IPS-18a (cell line): ENCODE data around the gene DCAF11.

ENCODE experiments used
- H3K27ac ChIP-seq: one replicate; pipeline ENCODE4 v1.5.1; 2013; ENCODE audit warnings: low read length
- H3K27me3 ChIP-seq: one replicate; pipeline ENCODE4 v1.6.1; 2013; ENCODE audit warnings: mild to moderate bottlenecking, low read length; ENCODE audit not compliant: control insufficient read depth, insufficient read depth
- H3K36me3 ChIP-seq: one replicate; pipeline ENCODE4 v1.6.1; 2013; ENCODE audit warnings: low read depth, low read length; ENCODE audit not compliant: control insufficient read depth
- H3K4me1 ChIP-seq: one replicate; pipeline ENCODE4 v1.6.1; 2013; ENCODE audit warnings: low read depth, low read length; ENCODE audit not compliant: control insufficient read depth
- H3K4me3 ChIP-seq: one replicate; pipeline ENCODE4 v1.5.1; 2013; ENCODE audit warnings: low read length
- H3K9ac ChIP-seq: one replicate; pipeline ENCODE4 v1.6.1; 2013; ENCODE audit warnings: mild to moderate bottlenecking, low read length, moderate library complexity
- H3K9me3 ChIP-seq: one replicate; pipeline ENCODE4 v1.6.1; 2013; ENCODE audit warnings: low read depth, low read length; ENCODE audit not compliant: control insufficient read depth

The DCAF11 gene

GRCh38 chr14:24138396-24139271 lies 24.1 kb downstream of the DCAF11 start:
- Histone ChIP-seq H3K4me3 (no peak overlapping the region), H3K4me1 (peaks cover 11% of the 10 kb centered on the region), H3K27me3 (no peaks in the 10 kb centered on the region), H3K9ac (no peak overlapping the region), H3K27ac (no peak overlapping the region), H3K9me3 (no peaks in the 10 kb centered on the region), H3K36me3 (peaks cover 23% of the 10 kb centered on the region)

GRCh38 chr14:24139272-24139934 lies 24.8 kb downstream of the DCAF11 start:
- Histone ChIP-seq H3K9ac (no peak overlapping the region), H3K4me3 (peak overlapping the region; percentile 97), H3K27ac (no peak overlapping the region), H3K27me3 (no peaks in the 10 kb centered on the region), H3K9me3 (no peaks in the 10 kb centered on the region), H3K36me3 (peaks cover 31% of the 10 kb centered on the region), H3K4me1 (peaks cover 11% of the 10 kb centered on the region)

- Histone ChIP-seq H3K27me3 (no peaks in the 10 kb centered on the region), H3K9ac (peak within 1 kb of the TSS; percentile 86), H3K9me3 (no peaks in the 10 kb centered on the region), H3K27ac (peak within 1 kb of the TSS; percentile 67), H3K36me3 (peaks cover 36% of the 10 kb centered on the region), H3K4me3 (peak within 1 kb of the TSS; percentile 97), H3K4me1 (peaks cover 15% of the 10 kb centered on the region)
These were observed 26.7 kb downstream of the DCAF11 start, which contains the start of gene EMC9 for GRCh38 chr14:24141097-24141880. Gene EMC9, minus strand, starts transcription at chr14:24141591. Its CDS starts 287 bp downstream, at chr14:24141304.

GRCh38 chr14:24143511-24143910 lies 28.9 kb downstream of the DCAF11 start:
- peaks cover 12% of the 10 kb centered on the region for H3K4me1 ChIP-seq
- no peak overlapping the region for H3K27ac ChIP-seq
- H3K27me3 ChIP-seq: no peaks in the 10 kb centered on the region
- H3K4me3 ChIP-seq: no peak overlapping the region
- no peaks in the 10 kb centered on the region for H3K9me3 ChIP-seq
- H3K9ac ChIP-seq: no peak overlapping the region
- H3K36me3 ChIP-seq: peaks cover 27% of the 10 kb centered on the region

GRCh38 chr14:24144451-24144850 lies 29.9 kb downstream of the DCAF11 start:
- H3K4me3 ChIP-seq: no peak overlapping the region
- peaks cover 12% of the 10 kb centered on the region for H3K4me1 ChIP-seq
- H3K27me3 ChIP-seq: no peaks in the 10 kb centered on the region
- no peak overlapping the region for H3K9ac ChIP-seq
- H3K9me3 ChIP-seq: no peaks in the 10 kb centered on the region
- H3K27ac ChIP-seq: no peak overlapping the region
- peaks cover 22% of the 10 kb centered on the region for H3K36me3 ChIP-seq

- peak overlapping the region; percentile 97 for H3K4me3 ChIP-seq
- H3K9me3 ChIP-seq: no peaks in the 10 kb centered on the region
- no peak overlapping the region for H3K9ac ChIP-seq
- H3K36me3 ChIP-seq: peaks cover 28% of the 10 kb centered on the region
- peaks cover 8% of the 10 kb centered on the region for H3K4me1 ChIP-seq
- no peak overlapping the region for H3K27ac ChIP-seq
- no peaks in the 10 kb centered on the region for H3K27me3 ChIP-seq
These were observed 30.6 kb downstream of the DCAF11 start for GRCh38 chr14:24145219-24145618.

- H3K4me3 ChIP-seq: peak overlapping the region; percentile 97
- H3K9me3 ChIP-seq: no peaks in the 10 kb centered on the region
- H3K4me1 ChIP-seq: peaks cover 8% of the 10 kb centered on the region
- H3K9ac ChIP-seq: peak overlapping the region; percentile 67
- no peaks in the 10 kb centered on the region for H3K27me3 ChIP-seq
- H3K27ac ChIP-seq: peak overlapping the region; percentile 37
- peaks cover 34% of the 10 kb centered on the region for H3K36me3 ChIP-seq
These were observed 31.3 kb downstream of the DCAF11 start for GRCh38 chr14:24145690-24146452.

- peak within 1 kb of the TSS; percentile 97 for H3K4me3 ChIP-seq
- H3K27ac ChIP-seq: peak within 1 kb of the TSS; percentile 37
- H3K36me3 ChIP-seq: peaks cover 41% of the 10 kb centered on the region
- no peaks in the 10 kb centered on the region for H3K27me3 ChIP-seq
- peak within 1 kb of the TSS; percentile 71 for H3K9ac ChIP-seq
- H3K4me1 ChIP-seq: peaks cover 8% of the 10 kb centered on the region
- no peaks in the 10 kb centered on the region for H3K9me3 ChIP-seq
These were observed 31.9 kb downstream of the DCAF11 start, which contains the start of gene PSME2 for GRCh38 chr14:24146453-24146977. Gene PSME2, minus strand, starts transcription at chr14:24146610. Its CDS starts 29 bp downstream, at chr14:24146581.

- H3K27me3 ChIP-seq: no peaks in the 10 kb centered on the region
- no peaks in the 10 kb centered on the region for H3K9me3 ChIP-seq
- peak within 1 kb of the TSS; percentile 71 for H3K9ac ChIP-seq
- H3K36me3 ChIP-seq: peaks cover 46% of the 10 kb centered on the region
- H3K4me1 ChIP-seq: peaks cover 8% of the 10 kb centered on the region
- peak within 1 kb of the TSS; percentile 37 for H3K27ac ChIP-seq
- H3K4me3 ChIP-seq: peak within 1 kb of the TSS; percentile 97
These were observed 32.6 kb downstream of the DCAF11 start, which contains the start of gene RNF31 for GRCh38 chr14:24146978-24147760. Gene RNF31, plus strand, starts transcription at chr14:24147498. Its CDS starts 201 bp downstream, at chr14:24147699.
